ENCODE results near the gene SOCS3. TPM values are rescaled to one million over a fixed set of nuclear protein-coding genes. Genes with fewer than 3 reads are reported as not detected.

The SOCS3 gene
- total and polyA plus RNA-seq, 2 donors (not counting 1 experiment from before 2014, with no cell fraction given), result 52.6 to 185 TPM

DNA sequence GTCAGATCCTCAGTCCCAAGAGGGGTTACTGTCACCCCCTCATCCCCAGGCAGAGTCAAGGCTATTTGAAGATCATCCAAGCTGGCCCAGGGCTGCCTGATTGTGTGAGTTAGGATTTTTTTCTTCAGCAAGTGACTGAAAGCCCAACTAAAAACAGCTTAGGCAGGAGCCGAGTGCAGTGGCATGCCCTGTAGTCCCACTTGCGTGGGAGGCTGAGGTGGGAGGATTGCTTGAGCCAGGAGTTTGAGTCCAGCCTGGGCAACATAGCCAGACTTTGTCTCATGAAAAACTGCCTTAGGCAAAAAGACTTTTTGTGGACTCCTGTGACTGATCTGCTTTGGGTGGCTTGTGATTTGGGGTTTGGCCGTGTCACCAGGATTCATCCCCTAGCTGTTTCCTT is 38.5 kb upstream of the SOCS3 start:
- peaks cover 36% of the 10 kb centered on the region for H3K36me3 ChIP-seq (ENCODE audit: control insufficient read depth, insufficient read depth, low read length)
- H4K20me1 ChIP-seq (ENCODE audit: control insufficient read depth, extremely low read depth, insufficient read depth, low read length), result no peaks in the 10 kb centered on the region
- H3K79me2 ChIP-seq (ENCODE audit: control insufficient read depth, insufficient read depth, low read length), result peaks cover 41% of the 10 kb centered on the region
- peaks cover 12% of the 10 kb centered on the region for H3K4me1 ChIP-seq (ENCODE audit: control insufficient read depth, extremely low read depth, insufficient read depth, low read length)
- no peaks in the 10 kb centered on the region for H3K9me3 ChIP-seq (ENCODE audit: control insufficient read depth, insufficient read depth, low read depth, low read length)
- peak overlapping the region; percentile 76 for H3K27ac ChIP-seq (ENCODE audit: insufficient read depth, low read length)
- H3K4me2 ChIP-seq (ENCODE audit: extremely low read depth, insufficient read depth, low read length), result no peak overlapping the region
- H2AFZ ChIP-seq (ENCODE audit: low read length), result no peak overlapping the region
- no peaks in the 10 kb centered on the region for H3K27me3 ChIP-seq (ENCODE audit: control insufficient read depth, insufficient read depth, low read length)
- H3K9ac ChIP-seq (ENCODE audit: insufficient read depth, low read length), result no peak overlapping the region
- DNase-seq (ENCODE audit: low read depth in 2 of 2), result no peak
- TF ChIP-seq, protein P1, sequence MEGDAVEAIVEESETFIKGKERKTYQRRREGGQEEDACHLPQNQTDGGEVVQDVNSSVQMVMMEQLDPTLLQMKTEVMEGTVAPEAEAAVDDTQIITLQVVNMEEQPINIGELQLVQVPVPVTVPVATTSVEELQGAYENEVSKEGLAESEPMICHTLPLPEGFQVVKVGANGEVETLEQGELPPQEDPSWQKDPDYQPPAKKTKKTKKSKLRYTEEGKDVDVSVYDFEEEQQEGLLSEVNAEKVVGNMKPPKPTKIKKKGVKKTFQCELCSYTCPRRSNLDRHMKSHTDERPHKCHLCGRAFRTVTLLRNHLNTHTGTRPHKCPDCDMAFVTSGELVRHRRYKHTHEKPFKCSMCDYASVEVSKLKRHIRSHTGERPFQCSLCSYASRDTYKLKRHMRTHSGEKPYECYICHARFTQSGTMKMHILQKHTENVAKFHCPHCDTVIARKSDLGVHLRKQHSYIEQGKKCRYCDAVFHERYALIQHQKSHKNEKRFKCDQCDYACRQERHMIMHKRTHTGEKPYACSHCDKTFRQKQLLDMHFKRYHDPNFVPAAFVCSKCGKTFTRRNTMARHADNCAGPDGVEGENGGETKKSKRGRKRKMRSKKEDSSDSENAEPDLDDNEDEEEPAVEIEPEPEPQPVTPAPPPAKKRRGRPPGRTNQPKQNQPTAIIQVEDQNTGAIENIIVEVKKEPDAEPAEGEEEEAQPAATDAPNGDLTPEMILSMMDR (conservative IDR thresholded peaks at IDR 0.05 in 1 of 2, IDR thresholded peaks at IDR 0.05 in 1 of 2; ENCODE audit: low read depth in 1 of 2, low read length in 2 of 2), result no peak
- TF ChIP-seq EZH2 (IDR thresholded peaks at IDR 0.05; ENCODE audit: low read length, missing control alignments), result no peak
- no peak overlapping the region for H3K4me3 ChIP-seq (replicated peaks in 1 of 4; ENCODE audit: control extremely low read depth in 1 of 4, insufficient read depth in 1 of 4, low read depth in 3 of 4, low read length in 4 of 4)

GRCh38 chr17:78397681-78398101 is 37.8 kb upstream of the SOCS3 start:
- no peak for TF ChIP-seq EZH2 (IDR thresholded peaks at IDR 0.05; ENCODE audit: low read length, missing control alignments)
- TF ChIP-seq, protein P1 (conservative IDR thresholded peaks at IDR 0.05 in 1 of 2, IDR thresholded peaks at IDR 0.05 in 1 of 2; ENCODE audit: low read depth in 1 of 2, low read length in 2 of 2), result no peak
- H3K4me1 ChIP-seq (ENCODE audit: control insufficient read depth, extremely low read depth, insufficient read depth, low read length), result peaks cover 12% of the 10 kb centered on the region
- H4K20me1 ChIP-seq (ENCODE audit: control insufficient read depth, extremely low read depth, insufficient read depth, low read length), result no peaks in the 10 kb centered on the region
- peaks cover 34% of the 10 kb centered on the region for H3K36me3 ChIP-seq (ENCODE audit: control insufficient read depth, insufficient read depth, low read length)
- peaks cover 44% of the 10 kb centered on the region for H3K79me2 ChIP-seq (ENCODE audit: control insufficient read depth, insufficient read depth, low read length)
- H3K4me2 ChIP-seq (ENCODE audit: extremely low read depth, insufficient read depth, low read length), result no peak overlapping the region
- no peak overlapping the region for H2AFZ ChIP-seq (ENCODE audit: low read length)
- H3K27me3 ChIP-seq (ENCODE audit: control insufficient read depth, insufficient read depth, low read length), result no peaks in the 10 kb centered on the region
- H3K9ac ChIP-seq (ENCODE audit: insufficient read depth, low read length), result no peak overlapping the region
- peak overlapping the region; percentile 76 for H3K27ac ChIP-seq (ENCODE audit: insufficient read depth, low read length)
- no peak overlapping the region for H3K4me3 ChIP-seq (replicated peaks in 1 of 4; ENCODE audit: control extremely low read depth in 1 of 4, insufficient read depth in 1 of 4, low read depth in 3 of 4, low read length in 4 of 4)
- DNase-seq (ENCODE audit: low read depth in 2 of 2), result peak in 1 of 2 donors; percentile 82
- no peaks in the 10 kb centered on the region for H3K9me3 ChIP-seq (ENCODE audit: control insufficient read depth, insufficient read depth, low read depth, low read length)

DNA sequence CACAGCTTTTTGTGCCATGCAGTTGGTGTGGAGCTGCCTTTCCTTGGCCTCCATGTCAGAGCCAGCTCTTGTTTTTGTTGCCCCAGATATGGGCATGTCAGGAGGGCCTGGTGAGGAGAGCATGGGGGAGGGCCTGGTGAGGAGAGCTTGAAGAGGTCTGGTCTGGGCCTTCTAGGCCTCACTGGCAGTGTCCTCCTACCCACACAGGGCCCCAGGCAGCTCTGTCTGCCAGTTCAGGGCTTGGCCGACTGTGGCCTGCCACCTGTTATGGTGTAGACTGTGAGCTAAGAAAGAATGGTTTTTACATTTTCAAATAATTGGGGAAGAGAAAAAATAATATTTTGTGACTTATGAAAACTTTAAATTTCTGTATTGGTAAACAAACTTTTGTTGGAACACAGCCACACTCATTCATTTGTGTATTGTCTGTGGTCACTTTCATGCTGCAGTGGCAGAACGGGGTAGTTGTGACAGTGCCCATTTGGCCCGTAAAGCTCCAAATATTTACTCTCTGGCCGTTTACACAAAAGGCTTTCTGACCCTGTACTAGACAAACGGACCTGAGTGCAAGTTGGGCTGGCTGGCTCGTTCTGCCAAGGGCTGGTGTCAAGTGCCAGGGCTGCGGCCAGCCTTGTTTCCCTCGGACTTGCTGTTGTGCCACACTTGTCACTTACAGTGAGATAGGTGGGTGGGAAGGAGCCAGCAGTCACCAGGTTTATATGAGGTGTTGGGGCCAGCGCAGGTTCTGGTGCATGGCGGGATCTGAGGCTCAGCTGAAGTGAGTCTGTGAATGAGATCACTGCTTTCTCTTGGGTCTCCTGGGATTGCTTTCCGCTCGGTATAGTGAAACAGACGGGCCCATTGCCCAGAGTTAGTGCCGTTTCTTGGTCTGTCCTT is 36.8 kb upstream of the SOCS3 start:
- TF ChIP-seq EZH2 (IDR thresholded peaks at IDR 0.05; ENCODE audit: low read length, missing control alignments), result no peak
- TF ChIP-seq, protein P1 (conservative IDR thresholded peaks at IDR 0.05 in 1 of 2, IDR thresholded peaks at IDR 0.05 in 1 of 2; ENCODE audit: low read depth in 1 of 2, low read length in 2 of 2), result no peak
- no peak overlapping the region for H3K4me3 ChIP-seq (replicated peaks in 1 of 4; ENCODE audit: control extremely low read depth in 1 of 4, insufficient read depth in 1 of 4, low read depth in 3 of 4, low read length in 4 of 4)
- peaks cover 52% of the 10 kb centered on the region for H3K79me2 ChIP-seq (ENCODE audit: control insufficient read depth, insufficient read depth, low read length)
- H3K4me2 ChIP-seq (ENCODE audit: extremely low read depth, insufficient read depth, low read length), result no peak overlapping the region
- H3K36me3 ChIP-seq (ENCODE audit: control insufficient read depth, insufficient read depth, low read length), result peaks cover 31% of the 10 kb centered on the region
- peak overlapping the region; percentile 76 for H3K27ac ChIP-seq (ENCODE audit: insufficient read depth, low read length)
- H3K27me3 ChIP-seq (ENCODE audit: control insufficient read depth, insufficient read depth, low read length), result no peaks in the 10 kb centered on the region
- H3K9me3 ChIP-seq (ENCODE audit: control insufficient read depth, insufficient read depth, low read depth, low read length), result no peaks in the 10 kb centered on the region
- no peak for DNase-seq (ENCODE audit: low read depth in 2 of 2)
- H3K4me1 ChIP-seq (ENCODE audit: control insufficient read depth, extremely low read depth, insufficient read depth, low read length), result peaks cover 18% of the 10 kb centered on the region
- H2AFZ ChIP-seq (ENCODE audit: low read length), result no peak overlapping the region
- H4K20me1 ChIP-seq (ENCODE audit: control insufficient read depth, extremely low read depth, insufficient read depth, low read length), result no peaks in the 10 kb centered on the region
- peak overlapping the region; percentile 8 for H3K9ac ChIP-seq (ENCODE audit: insufficient read depth, low read length)

All from fibroblast of lung (primary cell).